Measurements from ENCODE around the gene GALNT10. TPM values are rescaled to one million over a fixed set of nuclear protein-coding genes. Genes with fewer than 3 reads are reported as not detected.

Gene GALNT10
- total RNA-seq, 4 donors from 2014 or later = 11.6 to 16.3 (median 14.8) TPM

GRCh38 chr5:154332451-154332850 is 141.9 kb downstream of the GALNT10 start:
- TF ChIP-seq EP300 (IDR thresholded peaks at IDR 0.05) (no peak), POLR2A (IDR thresholded peaks at IDR 0.05) (no peak), POLR2AphosphoS5 (IDR thresholded peaks at IDR 0.05) (no peak)
- TF ChIP-seq, protein P1, sequence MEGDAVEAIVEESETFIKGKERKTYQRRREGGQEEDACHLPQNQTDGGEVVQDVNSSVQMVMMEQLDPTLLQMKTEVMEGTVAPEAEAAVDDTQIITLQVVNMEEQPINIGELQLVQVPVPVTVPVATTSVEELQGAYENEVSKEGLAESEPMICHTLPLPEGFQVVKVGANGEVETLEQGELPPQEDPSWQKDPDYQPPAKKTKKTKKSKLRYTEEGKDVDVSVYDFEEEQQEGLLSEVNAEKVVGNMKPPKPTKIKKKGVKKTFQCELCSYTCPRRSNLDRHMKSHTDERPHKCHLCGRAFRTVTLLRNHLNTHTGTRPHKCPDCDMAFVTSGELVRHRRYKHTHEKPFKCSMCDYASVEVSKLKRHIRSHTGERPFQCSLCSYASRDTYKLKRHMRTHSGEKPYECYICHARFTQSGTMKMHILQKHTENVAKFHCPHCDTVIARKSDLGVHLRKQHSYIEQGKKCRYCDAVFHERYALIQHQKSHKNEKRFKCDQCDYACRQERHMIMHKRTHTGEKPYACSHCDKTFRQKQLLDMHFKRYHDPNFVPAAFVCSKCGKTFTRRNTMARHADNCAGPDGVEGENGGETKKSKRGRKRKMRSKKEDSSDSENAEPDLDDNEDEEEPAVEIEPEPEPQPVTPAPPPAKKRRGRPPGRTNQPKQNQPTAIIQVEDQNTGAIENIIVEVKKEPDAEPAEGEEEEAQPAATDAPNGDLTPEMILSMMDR (IDR thresholded peaks at IDR 0.05) = no peak
- H3K36me3 ChIP-seq = peaks cover 2% of the 10 kb centered on the region
- 97% methylated on average over 6 of the region's 6 CpGs for WGBS

GRCh38 chr5:154333016-154333415 is 142.5 kb downstream of the GALNT10 start:
- TF ChIP-seq, protein P1 (IDR thresholded peaks at IDR 0.05) = no peak
- TF ChIP-seq POLR2A (IDR thresholded peaks at IDR 0.05) = no peak
- TF ChIP-seq EP300 (IDR thresholded peaks at IDR 0.05) = no peak
- TF ChIP-seq POLR2AphosphoS5 (IDR thresholded peaks at IDR 0.05) = no peak
- Histone ChIP-seq H3K36me3 (peaks cover 2% of the 10 kb centered on the region), H3K27ac (no peak overlapping the region), H3K4me1 (no peaks in the 10 kb centered on the region), H3K27me3 (no peaks in the 10 kb centered on the region), H3K9me3 (no peaks in the 10 kb centered on the region), H3K4me3 (no peak overlapping the region)
- WGBS = 91% methylated on average over 4 of the region's 4 CpGs
- DNase-seq (ENCODE audit: low spot score in 2 of 2) = no peak

More at GRCh38 chr5:154332451-154332850, 141.9 kb downstream of the GALNT10 start:
- Histone ChIP-seq H3K27me3 (no peaks in the 10 kb centered on the region), H3K9me3 (no peaks in the 10 kb centered on the region), H3K4me3 (no peak overlapping the region), H3K27ac (no peak overlapping the region), H3K4me1 (no peaks in the 10 kb centered on the region)
- DNase-seq (ENCODE audit: low spot score in 2 of 2) = no peak

- DNase-seq (ENCODE audit: low spot score in 2 of 2) = no peak
- H3K36me3 ChIP-seq = peaks cover 2% of the 10 kb centered on the region
Measured at GRCh38 chr5:154334406-154335064, 144.0 kb downstream of the GALNT10 start.

DNA sequence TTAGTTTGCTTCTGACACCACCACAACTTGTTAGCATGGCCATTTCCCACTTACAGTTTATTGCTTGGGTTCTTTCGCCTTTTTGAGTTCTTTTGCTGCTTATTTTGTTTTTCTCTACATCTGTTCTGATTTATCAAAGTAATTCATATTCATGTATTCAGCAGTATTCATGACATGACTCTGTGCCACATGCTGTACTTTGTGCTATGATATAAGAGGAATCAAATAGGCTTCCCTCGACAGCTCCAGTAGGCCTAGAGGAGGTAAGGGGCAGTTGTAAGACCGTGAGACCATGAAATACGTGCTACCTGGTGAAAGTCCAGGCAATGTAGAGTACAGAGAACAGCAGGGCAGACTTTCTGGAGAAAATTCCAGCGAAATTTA is 144.5 kb downstream of the GALNT10 start:
- peaks cover 1% of the 10 kb centered on the region for H3K36me3 ChIP-seq
- WGBS = 89% methylated on average over 5 of the region's 5 CpGs

More at GRCh38 chr5:154334406-154335064, 144.0 kb downstream of the GALNT10 start:
- H3K9me3 ChIP-seq = no peaks in the 10 kb centered on the region
- no peak overlapping the region for H3K4me3 ChIP-seq
- TF ChIP-seq POLR2A (IDR thresholded peaks at IDR 0.05) (no peak), POLR2AphosphoS5 (IDR thresholded peaks at IDR 0.05) (no peak)
- 74% methylated on average over 6 of the region's 6 CpGs for WGBS
- no peak overlapping the region for H3K27ac ChIP-seq
- no peaks in the 10 kb centered on the region for H3K27me3 ChIP-seq
- no peaks in the 10 kb centered on the region for H3K4me1 ChIP-seq

GRCh38 chr5:154341620-154342019 is 151.1 kb downstream of the GALNT10 start:
- no peak for TF ChIP-seq POLR2AphosphoS5 (IDR thresholded peaks at IDR 0.05)
- TF ChIP-seq POLR2A (IDR thresholded peaks at IDR 0.05) = no peak
- H3K4me3 ChIP-seq = no peak overlapping the region
- no peak overlapping the region for H3K27ac ChIP-seq
- 90% methylated on average over 6 of the region's 6 CpGs for WGBS
- no peaks in the 10 kb centered on the region for H3K27me3 ChIP-seq
- DNase-seq (ENCODE audit: low spot score in 2 of 2) = no peak
- H3K9me3 ChIP-seq = no peaks in the 10 kb centered on the region
- H3K4me1 ChIP-seq = no peaks in the 10 kb centered on the region
- H3K36me3 ChIP-seq = no peaks in the 10 kb centered on the region

More for the DNA sequence above, 144.5 kb downstream of the GALNT10 start:
- Histone ChIP-seq H3K27me3 (no peaks in the 10 kb centered on the region), H3K9me3 (no peaks in the 10 kb centered on the region), H3K4me1 (no peaks in the 10 kb centered on the region), H3K4me3 (no peak overlapping the region), H3K27ac (no peak overlapping the region)
- no peak for DNase-seq (ENCODE audit: low spot score in 2 of 2)
- no peak for TF ChIP-seq POLR2A (IDR thresholded peaks at IDR 0.05)
- no peak for TF ChIP-seq POLR2AphosphoS5 (IDR thresholded peaks at IDR 0.05)
- no peak for TF ChIP-seq EP300 (IDR thresholded peaks at IDR 0.05)
- TF ChIP-seq, protein P1 (IDR thresholded peaks at IDR 0.05) = no peak

- TF ChIP-seq POLR2A (IDR thresholded peaks at IDR 0.05) = no peak
- TF ChIP-seq, protein P1 (IDR thresholded peaks at IDR 0.05) = no peak
- no peak for TF ChIP-seq EP300 (IDR thresholded peaks at IDR 0.05)
- no peak for TF ChIP-seq POLR2AphosphoS5 (IDR thresholded peaks at IDR 0.05)
- no peak for DNase-seq (ENCODE audit: low spot score in 2 of 2)
- no peaks in the 10 kb centered on the region for H3K9me3 ChIP-seq
- no peaks in the 10 kb centered on the region for H3K27me3 ChIP-seq
- no peak overlapping the region for H3K4me3 ChIP-seq
- H3K27ac ChIP-seq = no peak overlapping the region
- H3K36me3 ChIP-seq = no peaks in the 10 kb centered on the region
- no peaks in the 10 kb centered on the region for H3K4me1 ChIP-seq
- WGBS = 93% methylated on average over 7 of the region's 7 CpGs
Measured at GRCh38 chr5:154342211-154342610, 151.7 kb downstream of the GALNT10 start.

All from suprapubic skin (tissue), 4 donors.